ENCODE data around the gene PREX1. TPM values are rescaled to one million over a fixed set of nuclear protein-coding genes. Genes with fewer than 3 reads are reported as not detected.

Gene PREX1
- total and polyA plus RNA-seq, 10 donors, result 36.7 to 279 (median 157) TPM

GRCh38 chr20:48632017-48632824, 195.6 kb downstream of the PREX1 start:
- intact Hi-C loops (cut with DNase I; ENCODE audit: low total_unique reads), result no loop called here
- Histone ChIP-seq H3K27ac (no peak overlapping the region), H3K36me3 (peaks cover 0 to 100% (median 89%) of the 10 kb centered on the region in 6 donors), H3K4me3 (no peak overlapping the region), H3K9me3 (no peaks in the 10 kb centered on the region), H3K27me3 (replicated peaks in 1 of 7) (no peaks in the 10 kb centered on the region), H3K4me1 (peaks cover 0 to 18% (median 0%) of the 10 kb centered on the region in 6 donors)
- peak; percentile 63 for DNase-seq
- WGBS, 5 donors, result 78 to 88% (median 87%) methylated on average over 19 to 29 of the region's 29 CpGs
- TF ChIP-seq POLR2AphosphoS5 (IDR thresholded peaks at IDR 0.05) (peak in 2 of 3 donors; percentile 12 to 77), CTCF (IDR thresholded peaks at IDR 0.05 in 8 of 11, conservative IDR thresholded peaks at IDR 0.05 in 3 of 11) (no peak), POLR2A (IDR thresholded peaks at IDR 0.05) (no peak)

GRCh38 chr20:48631114-48632016, 196.4 kb downstream of the PREX1 start:
- Histone ChIP-seq H3K4me1 (peaks cover 0 to 21% (median 0%) of the 10 kb centered on the region in 6 donors), H3K4me3 (no peak overlapping the region), H3K36me3 (peaks cover 0 to 100% (median 89%) of the 10 kb centered on the region in 6 donors), H3K27me3 (replicated peaks in 1 of 7) (no peaks in the 10 kb centered on the region), H3K9me3 (no peaks in the 10 kb centered on the region), H3K27ac (no peak overlapping the region)
- intact Hi-C loops (cut with DNase I; ENCODE audit: low total_unique reads), result no loop called here
- TF ChIP-seq CTCF (IDR thresholded peaks at IDR 0.05 in 8 of 11, conservative IDR thresholded peaks at IDR 0.05 in 3 of 11) (no peak), POLR2A (IDR thresholded peaks at IDR 0.05) (no peak), POLR2AphosphoS5 (IDR thresholded peaks at IDR 0.05) (no peak)
- peak; percentile 51 for DNase-seq
- WGBS, 5 donors, result 87 to 91% (median 91%) methylated on average over 14 to 16 of the region's 16 CpGs

- no peak for TF ChIP-seq CTCF (IDR thresholded peaks at IDR 0.05 in 8 of 11, conservative IDR thresholded peaks at IDR 0.05 in 3 of 11)
- no peak for TF ChIP-seq POLR2A (IDR thresholded peaks at IDR 0.05)
- TF ChIP-seq POLR2AphosphoS5 (IDR thresholded peaks at IDR 0.05), result peak in 2 of 3 donors; percentile 4 to 67
- DNase-seq, result peak; percentile 61
- H3K36me3 ChIP-seq, result peaks cover 0 to 100% (median 92%) of the 10 kb centered on the region in 6 donors
- no peak overlapping the region for H3K27ac ChIP-seq
- H3K27me3 ChIP-seq (replicated peaks in 1 of 7), result no peaks in the 10 kb centered on the region
- no peak overlapping the region for H3K4me3 ChIP-seq
- H3K9me3 ChIP-seq, result no peaks in the 10 kb centered on the region
- intact Hi-C loops (cut with DNase I; ENCODE audit: low total_unique reads), result no loop called here
- H3K4me1 ChIP-seq, result peaks cover 0 to 21% (median 0%) of the 10 kb centered on the region in 6 donors
- WGBS, 5 donors, result 91 to 97% (median 94%) methylated on average over 13 to 18 of the region's 18 CpGs
These were observed 197.3 kb downstream of the PREX1 start for GRCh38 chr20:48630342-48631075.

Measured in spleen (tissue), 11 donors.